ENCODE data around the gene DCK. TPM values are rescaled to one million over a fixed set of nuclear protein-coding genes. Genes with fewer than 3 reads are reported as not detected.

DCK gene
- total RNA-seq, 1 donor from 2014 or later: 10.8 TPM

DNA sequence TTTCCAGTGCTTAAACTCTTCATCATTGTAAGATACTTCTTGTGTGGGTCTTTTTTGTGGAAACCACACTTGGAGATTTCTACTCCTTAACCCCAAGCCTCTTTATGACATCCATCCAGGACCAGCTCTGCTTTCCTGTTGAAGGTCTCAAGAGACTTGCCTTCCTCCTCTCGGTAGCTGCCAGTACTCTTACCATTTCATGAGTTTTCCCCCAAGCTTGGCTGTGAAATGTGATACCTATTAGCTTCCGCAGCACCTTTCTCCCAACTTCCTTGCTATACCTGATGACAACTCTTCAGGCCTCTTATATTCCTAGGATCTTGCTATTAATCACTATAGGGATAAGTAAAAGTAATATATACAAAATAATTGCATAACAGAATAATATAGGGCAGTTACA is 1.9 kb upstream of the DCK start:
- Mint-ChIP-seq H3K4me1 (ENCODE audit: low read depth, unreplicated experiment) (peaks cover 2% of the 10 kb centered on the region), H3K4me3 (ENCODE audit: unreplicated experiment) (no peak overlapping the region), H3K27ac (ENCODE audit: unreplicated experiment) (no peak overlapping the region), H3K27me3 (ENCODE audit: unreplicated experiment) (no peaks in the 10 kb centered on the region), H3K36me3 (ENCODE audit: unreplicated experiment) (no peaks in the 10 kb centered on the region), H3K9me3 (ENCODE audit: unreplicated experiment) (peaks cover 8% of the 10 kb centered on the region)
- no peak for DNase-seq
- TF ChIP-seq CTCF (IDR thresholded peaks at IDR 0.05; ENCODE audit: partially characterized antibody, unreplicated experiment): no peak

- peaks cover 2% of the 10 kb centered on the region for H3K4me1 Mint-ChIP-seq (ENCODE audit: low read depth, unreplicated experiment)
- no peak overlapping the region for H3K4me3 Mint-ChIP-seq (ENCODE audit: unreplicated experiment)
- no peaks in the 10 kb centered on the region for H3K36me3 Mint-ChIP-seq (ENCODE audit: unreplicated experiment)
- no peak for DNase-seq
- peaks cover 8% of the 10 kb centered on the region for H3K9me3 Mint-ChIP-seq (ENCODE audit: unreplicated experiment)
- H3K27me3 Mint-ChIP-seq (ENCODE audit: unreplicated experiment): no peaks in the 10 kb centered on the region
- H3K27ac Mint-ChIP-seq (ENCODE audit: unreplicated experiment): peak overlapping the region; percentile 15
- no peak for TF ChIP-seq CTCF (IDR thresholded peaks at IDR 0.05; ENCODE audit: partially characterized antibody, unreplicated experiment)
Measured at GRCh38 chr4:70992391-70992881, 1.0 kb upstream of the DCK start.

- peaks cover 2% of the 10 kb centered on the region for H3K4me1 Mint-ChIP-seq (ENCODE audit: low read depth, unreplicated experiment)
- no peak for DNase-seq
- peaks cover 1% of the 10 kb centered on the region for H3K36me3 Mint-ChIP-seq (ENCODE audit: unreplicated experiment)
- peaks cover 8% of the 10 kb centered on the region for H3K9me3 Mint-ChIP-seq (ENCODE audit: unreplicated experiment)
- H3K4me3 Mint-ChIP-seq (ENCODE audit: unreplicated experiment): peak overlapping the region; percentile 91
- H3K27me3 Mint-ChIP-seq (ENCODE audit: unreplicated experiment): no peaks in the 10 kb centered on the region
- peak overlapping the region; percentile 85 for H3K27ac Mint-ChIP-seq (ENCODE audit: unreplicated experiment)
- no peak for TF ChIP-seq CTCF (IDR thresholded peaks at IDR 0.05; ENCODE audit: partially characterized antibody, unreplicated experiment)
Measured at GRCh38 chr4:70994069-70994366, 569 bp downstream of the DCK start.

DNA sequence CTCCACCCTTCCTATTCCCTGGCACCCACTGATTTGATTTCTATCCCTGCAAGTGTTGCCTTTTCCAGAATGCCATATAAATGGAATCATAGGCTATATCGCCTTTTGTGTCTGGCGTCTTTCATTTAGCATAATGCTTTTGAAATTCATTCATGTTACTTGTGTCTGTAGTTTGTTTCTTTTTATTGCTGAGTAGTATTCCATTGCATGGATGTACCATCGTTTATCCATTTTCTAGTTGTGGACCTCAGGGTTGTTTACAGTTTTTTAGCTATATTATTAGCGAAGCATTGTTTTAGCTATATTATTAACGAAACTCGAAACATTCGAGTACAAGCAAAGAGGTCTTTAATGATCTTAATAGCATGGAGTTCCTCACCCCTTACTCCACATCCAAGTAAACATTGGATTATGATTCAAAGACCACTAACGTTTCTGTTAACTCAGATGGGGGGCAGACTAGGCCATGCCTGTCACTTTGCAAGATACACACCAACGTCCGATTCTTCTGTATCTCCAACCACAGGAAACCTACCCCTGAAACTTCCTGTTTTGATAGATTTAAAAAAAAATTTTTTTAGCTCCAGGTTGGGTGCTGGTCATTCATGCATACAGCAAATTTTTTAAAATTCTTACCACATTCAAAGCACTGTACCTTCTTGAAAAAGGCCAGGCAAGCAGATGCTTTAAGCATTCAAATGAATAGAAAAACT is 1.1 kb downstream of the DCK start:
- Mint-ChIP-seq H3K27ac (ENCODE audit: unreplicated experiment) (peak overlapping the region; percentile 85), H3K36me3 (ENCODE audit: unreplicated experiment) (peaks cover 4% of the 10 kb centered on the region)
- no peak for TF ChIP-seq CTCF (IDR thresholded peaks at IDR 0.05; ENCODE audit: partially characterized antibody, unreplicated experiment)

GRCh38 chr4:70996018-70996360 is 2.5 kb downstream of the DCK start:
- H3K36me3 Mint-ChIP-seq (ENCODE audit: unreplicated experiment): peaks cover 10% of the 10 kb centered on the region
- no peak overlapping the region for H3K27ac Mint-ChIP-seq (ENCODE audit: unreplicated experiment)
- no peak overlapping the region for H3K4me3 Mint-ChIP-seq (ENCODE audit: unreplicated experiment)
- H3K9me3 Mint-ChIP-seq (ENCODE audit: unreplicated experiment): peaks cover 8% of the 10 kb centered on the region
- DNase-seq: no peak
- no peak for TF ChIP-seq CTCF (IDR thresholded peaks at IDR 0.05; ENCODE audit: partially characterized antibody, unreplicated experiment)
- H3K4me1 Mint-ChIP-seq (ENCODE audit: low read depth, unreplicated experiment): peaks cover 2% of the 10 kb centered on the region
- no peaks in the 10 kb centered on the region for H3K27me3 Mint-ChIP-seq (ENCODE audit: unreplicated experiment)

More for the DNA sequence above, 1.1 kb downstream of the DCK start:
- H3K27me3 Mint-ChIP-seq (ENCODE audit: unreplicated experiment): no peaks in the 10 kb centered on the region
- no peak for DNase-seq
- H3K4me3 Mint-ChIP-seq (ENCODE audit: unreplicated experiment): peak overlapping the region; percentile 91
- H3K4me1 Mint-ChIP-seq (ENCODE audit: low read depth, unreplicated experiment): peaks cover 2% of the 10 kb centered on the region
- H3K9me3 Mint-ChIP-seq (ENCODE audit: unreplicated experiment): peaks cover 8% of the 10 kb centered on the region
